ENCODE measurements around the gene RYR1.

DNA sequence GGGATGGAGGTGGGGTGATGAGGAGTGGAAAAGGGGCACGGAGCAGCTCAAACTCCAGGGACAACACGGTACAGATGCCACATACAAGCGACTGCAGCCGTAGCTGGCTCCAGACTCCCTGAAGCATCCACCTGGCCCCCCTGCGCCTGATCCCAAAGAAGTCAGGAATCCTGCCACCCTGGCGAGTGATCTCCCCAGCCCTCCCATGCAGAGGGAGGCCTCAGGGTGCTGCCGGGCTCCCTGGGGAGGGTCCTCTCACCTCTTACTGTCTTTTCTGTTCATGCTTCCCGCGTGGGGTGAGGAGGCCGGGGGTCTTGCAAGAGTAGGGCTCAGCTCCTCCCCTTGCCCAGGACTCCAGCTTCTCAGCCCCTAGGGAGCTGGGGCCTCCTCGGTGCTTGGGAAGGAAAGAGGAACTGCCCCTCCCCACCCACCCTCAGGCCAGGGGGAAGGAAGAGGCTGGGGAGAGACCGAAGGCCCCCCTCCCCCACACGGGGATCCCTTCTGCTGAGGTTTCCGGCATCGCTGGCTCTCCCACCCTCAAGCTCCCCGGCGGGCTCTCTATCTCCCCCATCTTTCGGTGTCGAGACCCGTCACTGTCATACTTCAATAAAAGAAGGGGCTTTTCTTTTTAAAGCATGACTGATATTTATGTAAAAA, 7.6 kb upstream of the RYR1 start, which contains the start of gene RASGRP4:
- TF ChIP-seq, protein P1, sequence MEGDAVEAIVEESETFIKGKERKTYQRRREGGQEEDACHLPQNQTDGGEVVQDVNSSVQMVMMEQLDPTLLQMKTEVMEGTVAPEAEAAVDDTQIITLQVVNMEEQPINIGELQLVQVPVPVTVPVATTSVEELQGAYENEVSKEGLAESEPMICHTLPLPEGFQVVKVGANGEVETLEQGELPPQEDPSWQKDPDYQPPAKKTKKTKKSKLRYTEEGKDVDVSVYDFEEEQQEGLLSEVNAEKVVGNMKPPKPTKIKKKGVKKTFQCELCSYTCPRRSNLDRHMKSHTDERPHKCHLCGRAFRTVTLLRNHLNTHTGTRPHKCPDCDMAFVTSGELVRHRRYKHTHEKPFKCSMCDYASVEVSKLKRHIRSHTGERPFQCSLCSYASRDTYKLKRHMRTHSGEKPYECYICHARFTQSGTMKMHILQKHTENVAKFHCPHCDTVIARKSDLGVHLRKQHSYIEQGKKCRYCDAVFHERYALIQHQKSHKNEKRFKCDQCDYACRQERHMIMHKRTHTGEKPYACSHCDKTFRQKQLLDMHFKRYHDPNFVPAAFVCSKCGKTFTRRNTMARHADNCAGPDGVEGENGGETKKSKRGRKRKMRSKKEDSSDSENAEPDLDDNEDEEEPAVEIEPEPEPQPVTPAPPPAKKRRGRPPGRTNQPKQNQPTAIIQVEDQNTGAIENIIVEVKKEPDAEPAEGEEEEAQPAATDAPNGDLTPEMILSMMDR (IDR thresholded peaks at IDR 0.05; ENCODE audit: insufficient read depth, low read depth, low read length): no peak
- no peak for TF ChIP-seq EZH2 (IDR thresholded peaks at IDR 0.05; ENCODE audit: insufficient read depth, low read length)

Measured in astrocyte (in vitro differentiated cells and primary cell).